Breast epithelium (tissue), 4 donors: Measurements from ENCODE around the gene RPS6KB2. TPM values are rescaled to one million over a fixed set of nuclear protein-coding genes. Genes with fewer than 3 reads are reported as not detected.
A peak's percentile ranks its signal among the peaks of the same experiment; 100 is the strongest.
"Not testable (repeated sequence)": the region's sequence is repeated elsewhere in the genome, so short reads cannot be mapped to it uniquely, and the experiment has no call there.

ENCODE experiments used
- DNase-seq, 2 donors: peaks; one replicate each; pipeline ENCODE4 v3.0.0-alpha.2; 2019; ENCODE audit warnings: low spot score in 2 of 2
- H3K27ac ChIP-seq, 2 donors: fragments of 200-600 bp; sonication (generic) in 1 of 2; one replicate each; pipeline ENCODE4 v1.5.1; 2016 to 2019; ENCODE audit warnings: mild to moderate bottlenecking in 1 of 2
- H3K27me3 ChIP-seq, 2 donors: fragments of 200-600 bp; sonication (generic) in 1 of 2; one replicate each; pipeline versions ENCODE4 v1.5.1 to v1.6.0; 2017 to 2019; ENCODE audit warnings: control low read depth in 1 of 2, mild to moderate bottlenecking in 1 of 2
- H3K36me3 ChIP-seq: fragments of 200-600 bp; one replicate; pipeline ENCODE4 v1.5.1; 2019
- H3K4me1 ChIP-seq, 2 donors: fragments of 200-600 bp; sonication (generic); one replicate each; pipeline ENCODE4 v1.5.1; 2016 to 2019; ENCODE audit warnings: control low read depth in 1 of 2
- H3K4me3 ChIP-seq, 3 donors: fragments of 200-600 bp; sonication (generic); 1 replicate in 2 of 3; 2 replicates in 1 of 3; pipeline ENCODE4 v1.5.1; 2016 to 2019; ENCODE audit warnings: mild to moderate bottlenecking in 3 of 3, moderate library complexity in 2 of 3
- H3K9me3 ChIP-seq, 2 donors: fragments of 200-600 bp; sonication (generic) in 1 of 2; one replicate each; pipeline ENCODE4 v1.5.1; 2016 to 2019; ENCODE audit warnings: control low read depth in 1 of 2
- POLR2A ChIP-seq: fragments of 450-650 bp; IDR thresholded peaks from one replicate; pipeline ENCODE4 v1.6.1; 2016; ENCODE audit warnings: antibody characterized with exemption, mild to moderate bottlenecking, moderate library complexity
- POLR2AphosphoS5 ChIP-seq, 3 donors: sonication (generic); formaldehyde crosslinking; IDR thresholded peaks; one replicate each; pipeline ENCODE4 v1.6.1; 2017; ENCODE audit warnings: antibody characterized with exemption in 3 of 3
- intact Hi-C: fragments of 100-400 bp; cut with DNase I; formaldehyde crosslinking; loops from one replicate; pipeline ENCODE4 v1.15.1; 2023; ENCODE audit warnings: low total_unique reads
- total RNA-seq, 3 donors: library from RNA; depleted of rRNA; stranded (reverse); fragments of >200 nt; gene quantifications; one replicate each; pipeline ENCODE4 v1.1.0, GENCODE V29; 2016
- TF ChIP-seq, protein P1 (sequence below), 3 donors: fragments of 450-650 bp; IDR thresholded peaks; one replicate each; pipeline ENCODE4 v1.5.1; 2016 to 2017; ENCODE audit warnings: antibody characterized with exemption in 3 of 3, mild to moderate bottlenecking in 3 of 3, moderate library complexity in 3 of 3

RPS6KB2 gene
- total RNA-seq, 3 donors from 2014 or later = 28.0 to 41.6 (median 40.1) TPM

DNA sequence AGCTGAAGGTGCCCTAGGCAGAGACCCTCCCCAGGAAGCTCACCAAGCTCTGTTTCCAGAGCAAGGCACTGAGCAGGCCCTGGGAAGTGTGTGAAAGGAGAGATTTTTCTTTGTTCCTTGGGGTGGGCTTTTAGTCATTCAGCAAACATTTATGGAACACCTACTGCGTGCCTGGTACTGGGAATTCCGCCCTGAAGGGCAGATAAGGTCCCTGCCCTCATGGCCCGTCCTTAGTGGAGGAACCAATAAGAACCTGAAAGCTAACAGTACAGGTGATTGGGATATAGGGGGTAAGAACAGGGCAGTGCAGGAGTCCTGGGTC, 36.9 kb downstream of the RPS6KB2 start:
- Histone ChIP-seq H3K27me3 (no peaks in the 10 kb centered on the region), H3K4me1 (peaks cover 5 to 8% of the 10 kb centered on the region in 2 donors), H3K4me3 (peak overlapping the region; percentile 50 to 74 (median 54)), H3K36me3 (no peaks in the 10 kb centered on the region), H3K27ac (peak overlapping the region; percentile 95 to 98), H3K9me3 (no peaks in the 10 kb centered on the region)
- intact Hi-C loops = no loop called here
- TF ChIP-seq, protein P1, sequence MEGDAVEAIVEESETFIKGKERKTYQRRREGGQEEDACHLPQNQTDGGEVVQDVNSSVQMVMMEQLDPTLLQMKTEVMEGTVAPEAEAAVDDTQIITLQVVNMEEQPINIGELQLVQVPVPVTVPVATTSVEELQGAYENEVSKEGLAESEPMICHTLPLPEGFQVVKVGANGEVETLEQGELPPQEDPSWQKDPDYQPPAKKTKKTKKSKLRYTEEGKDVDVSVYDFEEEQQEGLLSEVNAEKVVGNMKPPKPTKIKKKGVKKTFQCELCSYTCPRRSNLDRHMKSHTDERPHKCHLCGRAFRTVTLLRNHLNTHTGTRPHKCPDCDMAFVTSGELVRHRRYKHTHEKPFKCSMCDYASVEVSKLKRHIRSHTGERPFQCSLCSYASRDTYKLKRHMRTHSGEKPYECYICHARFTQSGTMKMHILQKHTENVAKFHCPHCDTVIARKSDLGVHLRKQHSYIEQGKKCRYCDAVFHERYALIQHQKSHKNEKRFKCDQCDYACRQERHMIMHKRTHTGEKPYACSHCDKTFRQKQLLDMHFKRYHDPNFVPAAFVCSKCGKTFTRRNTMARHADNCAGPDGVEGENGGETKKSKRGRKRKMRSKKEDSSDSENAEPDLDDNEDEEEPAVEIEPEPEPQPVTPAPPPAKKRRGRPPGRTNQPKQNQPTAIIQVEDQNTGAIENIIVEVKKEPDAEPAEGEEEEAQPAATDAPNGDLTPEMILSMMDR (IDR thresholded peaks at IDR 0.05) = no peak
- TF ChIP-seq POLR2A = no peak
- TF ChIP-seq POLR2AphosphoS5 (IDR thresholded peaks at IDR 0.05) = no peak
- DNase-seq = no peak

DNA sequence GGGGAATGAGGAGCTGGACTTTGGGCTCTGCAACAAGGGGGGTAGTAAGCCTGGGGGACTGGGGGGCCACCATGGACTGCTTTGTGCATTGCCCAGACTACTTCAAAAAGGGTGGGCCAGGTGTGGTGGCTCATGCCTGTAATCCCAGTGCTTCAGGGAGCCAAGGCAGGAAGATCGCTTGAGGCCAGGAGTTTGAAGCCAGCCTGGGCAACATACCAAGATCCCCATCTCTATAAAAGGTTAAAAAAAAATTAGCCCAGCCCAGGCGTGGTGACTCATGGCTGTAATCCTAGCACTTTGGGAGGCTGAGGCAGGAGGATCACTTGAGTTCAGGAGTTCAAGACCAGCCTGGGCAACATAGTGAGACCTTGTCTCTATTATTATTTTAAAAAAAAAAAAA, 37.2 kb downstream of the RPS6KB2 start:
- H3K27me3 ChIP-seq, H3K36me3 ChIP-seq, H3K4me1 ChIP-seq, H3K9me3 ChIP-seq, DNase-seq, intact Hi-C loops: not testable (repeated sequence)
- peak overlapping the region in 1 of 3 donors; percentile 74 for H3K4me3 ChIP-seq
- peak overlapping the region; percentile 95 to 98 for H3K27ac ChIP-seq

DNA sequence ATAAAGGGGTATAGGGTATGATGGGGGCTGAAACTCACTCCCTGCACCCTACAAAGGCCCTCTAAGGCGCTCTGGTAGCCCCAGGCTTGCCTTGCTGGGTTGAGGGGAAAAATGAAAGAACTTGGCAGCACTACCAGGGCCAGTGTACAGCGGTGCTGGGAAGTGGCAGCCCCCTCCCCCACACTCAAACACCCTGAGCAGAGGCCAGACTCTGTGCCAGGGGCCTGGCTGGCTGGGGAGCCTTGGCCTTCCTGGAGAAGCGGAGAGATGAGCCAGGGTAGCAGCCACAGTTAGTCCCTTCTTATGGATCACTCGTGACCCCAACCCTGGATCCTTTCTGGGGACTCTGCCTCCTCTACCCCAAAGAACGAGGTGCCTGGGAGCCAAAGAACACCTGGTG, 38.1 kb downstream of the RPS6KB2 start:
- Histone ChIP-seq H3K27me3 (no peaks in the 10 kb centered on the region), H3K4me3 (no peak overlapping the region), H3K36me3 (no peaks in the 10 kb centered on the region), H3K9me3 (no peaks in the 10 kb centered on the region), H3K4me1 (peaks cover 5 to 8% of the 10 kb centered on the region in 2 donors), H3K27ac (peak overlapping the region; percentile 88 to 93)
- no peak for DNase-seq
- TF ChIP-seq, protein P1 (IDR thresholded peaks at IDR 0.05) = no peak
- TF ChIP-seq POLR2A = no peak
- no peak for TF ChIP-seq POLR2AphosphoS5 (IDR thresholded peaks at IDR 0.05)
- intact Hi-C loops = no loop called here

DNA sequence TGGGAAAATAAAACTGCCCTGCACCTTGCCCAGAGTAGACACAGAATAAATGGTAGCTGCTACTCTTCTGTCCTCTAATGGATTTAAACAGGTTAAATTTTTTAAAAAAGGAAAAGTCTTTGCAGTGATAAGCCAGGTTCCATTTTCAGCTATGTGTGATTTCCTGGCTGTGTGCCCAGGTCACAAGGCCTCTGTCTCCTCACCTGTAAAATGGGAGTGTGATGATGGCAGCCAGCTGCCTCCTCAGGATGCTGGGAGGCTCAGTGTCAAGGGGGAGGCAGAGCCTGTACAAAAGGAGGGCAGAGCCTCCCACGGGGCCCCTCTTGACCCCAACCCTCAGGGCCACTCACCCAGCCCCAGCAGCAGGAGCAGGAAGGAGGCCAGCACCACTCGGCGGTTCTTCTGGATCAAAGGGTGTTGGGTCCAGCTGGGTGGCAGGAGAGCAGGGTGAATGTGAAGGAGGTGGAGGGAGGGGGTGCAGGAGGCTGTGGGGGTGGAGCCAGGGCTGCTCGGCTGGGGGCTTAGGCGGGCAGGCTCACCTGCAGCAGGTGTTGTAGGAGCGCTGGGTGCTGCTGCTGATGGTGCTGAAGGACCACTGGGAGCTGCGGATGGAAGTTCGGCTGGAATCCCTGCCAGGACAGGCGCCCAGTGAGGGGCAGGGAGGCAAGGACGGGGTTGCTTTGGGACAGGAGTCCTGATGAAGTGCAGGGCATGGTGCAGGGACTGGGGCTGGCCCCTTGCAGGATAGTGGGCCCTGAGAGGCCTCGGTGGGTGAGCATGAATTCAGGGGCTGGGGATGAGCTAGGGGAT, 38.9 kb downstream of the RPS6KB2 start:
- no peaks in the 10 kb centered on the region for H3K9me3 ChIP-seq
- TF ChIP-seq, protein P1 (IDR thresholded peaks at IDR 0.05) = no peak
- TF ChIP-seq POLR2A (no peak), POLR2AphosphoS5 (IDR thresholded peaks at IDR 0.05) (no peak)
- peak overlapping the region; percentile 88 to 93 for H3K27ac ChIP-seq
- H3K27me3 ChIP-seq = no peaks in the 10 kb centered on the region
- no peaks in the 10 kb centered on the region for H3K36me3 ChIP-seq
- H3K4me1 ChIP-seq = peaks cover 5 to 8% of the 10 kb centered on the region in 2 donors
- DNase-seq = no peak
- intact Hi-C loops = no loop called here
- peak overlapping the region in 2 of 3 donors; percentile 80 to 85 for H3K4me3 ChIP-seq

DNA sequence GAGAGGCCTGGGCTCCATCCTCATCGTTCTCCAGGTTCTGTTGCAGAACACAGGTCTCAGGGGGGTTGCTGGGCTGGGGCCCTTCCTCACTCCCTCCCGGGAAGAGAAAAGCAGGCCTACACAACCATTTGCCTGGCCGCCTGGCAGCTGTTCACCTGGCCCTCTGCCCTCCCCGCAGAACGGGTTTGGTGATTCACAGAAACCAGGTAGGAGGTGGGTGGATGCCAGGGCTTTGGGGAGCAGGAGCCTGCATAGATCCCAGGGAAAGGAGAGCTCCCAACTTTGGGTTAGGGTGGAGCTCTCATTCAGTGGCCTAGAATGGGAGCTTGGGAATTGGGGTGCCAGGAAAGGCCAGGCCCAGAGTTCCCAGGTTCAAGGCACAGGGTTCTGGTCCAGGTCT, 39.8 kb downstream of the RPS6KB2 start:
- TF ChIP-seq POLR2AphosphoS5 (IDR thresholded peaks at IDR 0.05) = peak in 2 of 3 donors; percentile 28 to 76
- TF ChIP-seq, protein P1 (IDR thresholded peaks at IDR 0.05) = no peak
- TF ChIP-seq POLR2A = no peak
- DNase-seq = peak; percentile 95 to 98
- intact Hi-C loops = no loop called here
- Histone ChIP-seq H3K36me3 (no peaks in the 10 kb centered on the region), H3K27ac (peak overlapping the region; percentile 88 to 93), H3K4me3 (peak overlapping the region; percentile 76 to 85 (median 80)), H3K9me3 (no peaks in the 10 kb centered on the region), H3K27me3 (no peaks in the 10 kb centered on the region), H3K4me1 (peaks cover 5 to 8% of the 10 kb centered on the region in 2 donors)
